Renal cortical epithelial cell (primary cell): ENCODE data around the gene CD34. TPM values are rescaled to one million over a fixed set of nuclear protein-coding genes. Genes with fewer than 3 reads are reported as not detected.
A peak's percentile ranks its signal among the peaks of the same experiment; 100 is the strongest.

Source experiments
- DNase-seq: peaks from one replicate; pipeline ENCODE4 v3.0.0-alpha.2; 2011; ENCODE audit warnings: low read depth
- total RNA-seq: library from RNA; depleted of rRNA; stranded (reverse); fragments of >200 nt; gene quantifications from 2 replicates; pipeline ENCODE4 v1.2.3, GENCODE V29; 2014

The CD34 gene
- total RNA-seq, 1 donor from 2014 or later, result 0.35 TPM

DNA sequence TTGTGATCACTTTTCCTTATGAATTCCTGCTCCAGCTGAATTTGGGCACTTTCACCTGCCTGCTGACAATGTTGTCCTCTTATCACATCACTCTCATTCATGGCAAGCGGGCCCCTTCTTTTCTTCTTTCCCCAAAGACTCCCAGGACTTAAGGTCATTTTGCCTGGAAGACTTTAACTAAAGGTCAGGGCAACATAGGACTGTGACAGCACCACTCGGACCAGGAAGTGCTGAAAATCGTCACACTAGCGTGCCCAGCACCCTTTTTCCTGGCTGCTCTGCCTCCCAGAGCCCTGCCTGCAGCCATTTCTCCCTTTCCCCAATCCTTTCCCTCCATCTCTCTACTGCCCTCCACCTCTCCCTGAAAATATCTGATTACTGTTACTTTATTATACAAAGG, 35.4 kb downstream of the CD34 start:
- no peak for DNase-seq

GRCh38 chr1:207873055-207873890, 37.7 kb downstream of the CD34 start:
- no peak for DNase-seq

DNA sequence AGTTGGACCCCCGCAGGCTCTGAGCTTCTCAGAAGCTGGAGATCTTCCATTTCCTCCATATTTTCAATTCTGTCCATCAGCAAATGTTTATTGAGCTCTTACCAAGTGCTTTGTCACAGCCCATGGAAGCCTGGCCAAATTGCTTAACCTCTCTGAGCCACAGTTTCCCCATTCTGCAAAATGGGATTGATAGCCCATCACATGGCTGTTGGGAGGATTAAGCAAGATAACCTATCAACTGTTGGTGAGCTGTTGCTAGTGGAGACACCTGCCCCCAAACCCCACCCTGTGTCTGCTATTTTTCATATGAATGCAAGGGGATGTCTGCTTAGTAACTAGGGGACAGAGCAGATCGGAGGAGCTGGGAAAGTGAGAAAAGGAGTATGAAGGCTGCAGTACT, 38.3 kb downstream of the CD34 start:
- DNase-seq, result no peak

DNA sequence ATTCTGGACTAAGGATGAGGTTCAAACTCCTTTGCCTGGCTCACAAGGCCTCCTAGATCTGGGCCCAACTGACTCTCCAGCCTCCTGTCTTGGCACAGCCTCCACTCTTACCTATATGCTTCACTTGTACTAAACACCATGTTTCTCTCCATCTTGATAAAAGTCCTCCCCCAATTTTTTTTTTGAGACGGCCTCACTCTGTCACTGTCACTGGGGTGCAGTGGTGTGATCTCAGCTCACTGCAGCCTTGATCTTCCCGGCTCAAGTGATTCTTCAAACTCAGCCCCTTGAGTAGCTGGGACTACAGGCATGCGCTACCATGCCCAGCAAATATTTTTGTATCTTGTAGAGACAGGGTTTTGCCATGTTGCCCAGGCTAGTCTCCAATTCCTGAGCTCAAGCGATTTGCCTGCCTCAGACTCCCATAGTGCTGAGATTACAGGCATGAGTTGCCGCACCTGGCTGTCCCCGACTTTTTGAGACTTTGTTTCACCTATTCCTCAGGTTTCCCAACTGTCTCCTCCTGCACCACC, 39.7 kb downstream of the CD34 start:
- no peak for DNase-seq

GRCh38 chr1:207870306-207871031, 40.5 kb downstream of the CD34 start:
- DNase-seq, result no peak

- no peak for DNase-seq
Measured at GRCh38 chr1:207869859-207870258, 41.1 kb downstream of the CD34 start.

- DNase-seq, result peak; percentile 51
Measured at GRCh38 chr1:207868774-207869721, 41.9 kb downstream of the CD34 start.

GRCh38 chr1:207868251-207868773, 42.6 kb downstream of the CD34 start:
- DNase-seq, result no peak

- DNase-seq, result no peak
Measured at GRCh38 chr1:207867136-207868109, 43.5 kb downstream of the CD34 start.

DNA sequence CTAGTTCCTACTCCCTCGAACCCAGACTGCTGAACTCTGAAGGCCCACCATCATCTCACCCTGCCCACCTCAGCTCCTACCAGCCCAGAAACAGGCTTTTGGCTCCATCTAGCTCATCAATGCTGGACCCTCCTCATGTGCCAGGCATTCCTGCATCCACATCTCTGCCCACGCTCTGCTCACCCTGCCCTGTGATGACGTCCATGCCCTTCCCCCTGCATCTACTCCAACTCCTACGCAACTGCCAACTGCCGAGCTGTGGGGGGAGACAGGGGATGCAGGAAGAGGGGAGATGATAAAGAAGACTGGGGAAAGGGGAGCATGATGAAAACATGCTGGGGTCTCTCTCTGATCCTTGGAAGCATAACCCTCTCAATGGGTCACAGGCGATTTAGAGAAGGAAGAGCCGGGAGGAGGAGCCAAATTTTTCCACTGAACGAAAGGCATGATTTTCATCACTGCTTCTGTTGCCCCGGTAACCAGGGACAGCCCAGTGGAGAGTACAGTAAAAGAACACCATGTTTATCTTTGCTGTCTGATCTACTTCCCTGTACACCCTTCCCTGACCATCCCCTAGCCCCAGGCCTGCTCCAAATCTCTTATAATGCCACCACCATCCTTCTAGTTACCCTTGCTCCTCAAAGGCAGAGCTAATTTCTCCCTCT, 44.3 kb downstream of the CD34 start:
- DNase-seq, result no peak

GRCh38 chr1:207863893-207864535, 46.9 kb downstream of the CD34 start:
- no peak for DNase-seq

DNA sequence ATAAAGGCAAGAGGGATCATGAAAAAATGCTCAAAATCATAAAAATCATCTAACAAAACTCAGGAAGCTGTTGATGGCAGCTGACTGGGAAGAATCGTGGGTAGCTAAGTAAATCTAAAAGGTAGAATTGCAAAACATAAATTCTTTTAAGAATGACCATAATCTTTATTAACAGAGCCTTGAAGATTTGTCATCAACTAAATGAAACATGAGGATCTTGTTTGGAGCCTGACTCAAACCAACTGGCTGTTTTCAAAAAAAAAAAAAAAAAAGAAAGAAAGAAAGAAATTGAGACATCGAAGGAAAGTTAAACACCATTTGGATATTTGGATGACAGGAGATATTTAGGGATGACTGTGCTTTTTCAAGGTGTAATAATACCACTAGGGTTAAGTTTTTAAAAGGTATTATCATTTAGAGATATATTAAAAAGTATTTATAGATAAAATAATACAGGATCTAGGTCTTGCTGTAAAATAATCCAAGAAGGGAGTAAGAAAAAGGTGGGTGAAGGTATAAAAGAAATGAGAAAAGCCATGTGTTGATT, 48.6 kb downstream of the CD34 start:
- no peak for DNase-seq

- no peak for DNase-seq
Measured at GRCh38 chr1:207861442-207862177, 49.3 kb downstream of the CD34 start.

GRCh38 chr1:207860531-207860930, 50.4 kb downstream of the CD34 start:
- no peak for DNase-seq

- no peak for DNase-seq
Measured at GRCh38 chr1:207858806-207859205, 52.1 kb downstream of the CD34 start.

- no peak for DNase-seq
Measured at GRCh38 chr1:207858281-207858680, 52.6 kb downstream of the CD34 start.

- no peak for DNase-seq
Measured at GRCh38 chr1:207857447-207857846, 53.5 kb downstream of the CD34 start.
